Measurements from ENCODE around the gene ARHGDIG.

- no peak for TF ChIP-seq JUND (IDR thresholded peaks at IDR 0.05)
- TF ChIP-seq CTCF (IDR thresholded peaks at IDR 0.05; ENCODE audit: low read depth, low read length, missing input control) = no peak
- TF ChIP-seq GABPA (IDR thresholded peaks at IDR 0.05 in 1 of 2, conservative IDR thresholded peaks at IDR 0.05 in 1 of 2) = no peak
- TF ChIP-seq MAX (IDR thresholded peaks at IDR 0.05) = no peak
Observed at GRCh38 chr16:290015-290680, 9.8 kb downstream of the ARHGDIG start.

Measured in liver (tissue), 3 donors.